Measurements from ENCODE around the gene ARID1A. TPM values are rescaled to one million over a fixed set of nuclear protein-coding genes. Genes with fewer than 3 reads are reported as not detected.

Gene ARID1A
- polyA plus RNA-seq, 3 donors = 6.6 to 84.4 (median 9.5) TPM

DNA sequence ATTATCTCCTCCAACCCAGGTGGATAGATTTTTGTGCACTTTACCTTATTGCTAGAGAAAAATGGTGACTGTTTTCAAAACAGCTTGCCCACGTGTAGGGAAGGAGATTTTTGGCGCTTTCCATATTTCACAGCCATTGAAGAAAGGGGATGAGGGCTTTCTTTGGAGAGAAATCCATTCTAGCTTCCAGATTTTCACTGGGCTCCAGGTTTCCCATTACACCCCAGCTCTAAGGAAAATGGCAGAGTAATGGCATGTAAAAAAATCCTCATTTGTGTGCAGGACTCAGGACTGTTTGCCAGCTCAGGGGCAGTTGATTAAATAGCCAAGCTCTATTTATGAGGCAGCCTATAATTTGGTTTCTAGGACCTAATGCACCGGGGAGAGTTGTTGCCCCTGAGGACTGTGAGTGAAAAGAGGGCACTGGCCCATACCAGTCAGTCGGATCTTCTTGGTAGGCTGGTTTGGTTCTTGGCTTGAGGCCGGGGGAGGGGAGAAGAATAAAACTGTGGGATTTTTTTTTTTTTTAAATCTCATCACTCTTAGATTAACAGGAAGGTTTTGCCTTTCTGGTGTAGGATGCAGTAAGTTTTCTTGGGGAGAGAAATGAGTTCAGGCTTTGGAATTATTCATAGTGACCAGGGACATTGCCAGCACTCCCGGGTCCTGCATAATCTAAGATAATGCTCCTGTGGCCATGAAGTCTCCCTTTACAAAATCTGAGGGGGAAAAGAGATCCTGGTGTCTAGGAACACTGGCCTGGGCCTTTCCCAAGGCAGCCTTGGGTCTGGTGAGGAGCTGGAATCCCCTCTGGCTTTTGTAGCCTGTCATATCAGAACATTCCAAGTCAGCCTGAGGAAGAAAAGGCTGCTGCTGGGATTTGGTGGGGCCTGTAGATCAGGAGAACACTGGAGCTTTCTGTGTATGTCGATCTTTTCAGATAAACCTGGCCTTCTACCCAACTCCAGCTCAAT, 1.9 kb upstream of the ARID1A start:
- Histone ChIP-seq H3K9me3 (replicated peaks in 1 of 2; ENCODE audit: control insufficient read depth in 1 of 2, insufficient read depth in 1 of 2, low read length in 2 of 2) (no peaks in the 10 kb centered on the region), H3K27me3 (ENCODE audit: control insufficient read depth in 2 of 2, insufficient read depth in 2 of 2, low read length in 2 of 2) (no peaks in the 10 kb centered on the region), H3K4me3 (replicated peaks in 1 of 3; ENCODE audit: low read depth in 2 of 3, low read length in 3 of 3) (peak overlapping the region; percentile 61 to 85 (median 75)), H3K79me2 (ENCODE audit: insufficient read depth, low read length) (peaks cover 48% of the 10 kb centered on the region), H2AFZ (ENCODE audit: insufficient read depth, low read depth, low read length, poor library complexity, severe bottlenecking) (peak overlapping the region; percentile 83), H3K9ac (ENCODE audit: insufficient read depth, low read length, poor library complexity, severe bottlenecking) (peak overlapping the region; percentile 68), H4K20me1 (ENCODE audit: insufficient read depth, low read length) (peaks cover 13% of the 10 kb centered on the region), H3K27ac (ENCODE audit: low read depth in 1 of 2, low read length in 2 of 2) (peak overlapping the region; percentile 89 to 90), H3K36me3 (replicated peaks in 1 of 2; ENCODE audit: control insufficient read depth in 1 of 2, insufficient read depth in 2 of 2, low read length in 2 of 2) (no peaks in the 10 kb centered on the region), H3K4me2 (replicated peaks; ENCODE audit: extremely low read depth, low read length, poor library complexity, severe bottlenecking) (peak overlapping the region; percentile 95), H3K4me1 (ENCODE audit: control insufficient read depth in 1 of 2, insufficient read depth in 2 of 2, low read length in 2 of 2) (peaks cover 56 to 62% of the 10 kb centered on the region in 2 donors)
- no peak for TF ChIP-seq CTCF (IDR thresholded peaks at IDR 0.05)
- no peaks in the 10 kb centered on the region for H3K36me3 Mint-ChIP-seq
- H3K9me3 Mint-ChIP-seq = peaks cover 0 to 2% (median 0%) of the 10 kb centered on the region in 7 donors
- H3K27ac Mint-ChIP-seq = peak overlapping the region; percentile 92 to 99 (median 98)
- H3K4me3 Mint-ChIP-seq = peak overlapping the region; percentile 92 to 97
- WGBS (ENCODE audit: insufficient coverage) = 71% methylated on average over 2 of the region's 7 CpGs
- no peaks in the 10 kb centered on the region for H3K27me3 Mint-ChIP-seq (ENCODE audit: low read depth in 3 of 3)
- no peak for DNase-seq
- H3K4me1 Mint-ChIP-seq = peaks cover 50% of the 10 kb centered on the region
- intact Hi-C loops (cut with micrococcal nuclease) = loop anchor here in 1 of 2 donors (2.0 to 5.0 kb wide), 2 partner anchors 92 to 93 kb away; partner anchors contain the start of gene PIGV

- Mint-ChIP-seq H3K4me3 (peak overlapping the region; percentile 82 to 90), H3K27ac (peak overlapping the region; percentile 56 to 98 (median 92)), H3K27me3 (ENCODE audit: low read depth in 3 of 3) (no peaks in the 10 kb centered on the region), H3K36me3 (peaks cover under 1 to 3% of the 10 kb centered on the region in 2 donors), H3K9me3 (peaks cover 0 to 2% (median 0%) of the 10 kb centered on the region in 7 donors), H3K4me1 (peaks cover 45% of the 10 kb centered on the region)
- Histone ChIP-seq H2AFZ (ENCODE audit: insufficient read depth, low read depth, low read length, poor library complexity, severe bottlenecking) (peak overlapping the region; percentile 83), H3K4me1 (ENCODE audit: control insufficient read depth in 1 of 2, insufficient read depth in 2 of 2, low read length in 2 of 2) (peaks cover 57 to 65% of the 10 kb centered on the region in 2 donors), H3K36me3 (replicated peaks in 1 of 2; ENCODE audit: control insufficient read depth in 1 of 2, insufficient read depth in 2 of 2, low read length in 2 of 2) (no peaks in the 10 kb centered on the region), H3K27ac (ENCODE audit: low read depth in 1 of 2, low read length in 2 of 2) (peak overlapping the region; percentile 62 to 90), H3K27me3 (ENCODE audit: control insufficient read depth in 2 of 2, insufficient read depth in 2 of 2, low read length in 2 of 2) (no peaks in the 10 kb centered on the region), H3K4me3 (replicated peaks in 1 of 3; ENCODE audit: low read depth in 2 of 3, low read length in 3 of 3) (peak overlapping the region; percentile 63 to 85 (median 85)), H3K4me2 (replicated peaks; ENCODE audit: extremely low read depth, low read length, poor library complexity, severe bottlenecking) (peak overlapping the region; percentile 95), H3K9me3 (replicated peaks in 1 of 2; ENCODE audit: control insufficient read depth in 1 of 2, insufficient read depth in 1 of 2, low read length in 2 of 2) (no peaks in the 10 kb centered on the region), H3K79me2 (ENCODE audit: insufficient read depth, low read length) (peaks cover 58% of the 10 kb centered on the region), H3K9ac (ENCODE audit: insufficient read depth, low read length, poor library complexity, severe bottlenecking) (peak overlapping the region; percentile 83), H4K20me1 (ENCODE audit: insufficient read depth, low read length) (peaks cover 22% of the 10 kb centered on the region)
- no peak for DNase-seq
- intact Hi-C loops (cut with micrococcal nuclease) = loop anchor here (5.0 kb wide), 3 partner anchors 48 to 93 kb away; partner anchors contain the start of gene PIGV (in 1 of the 2)
- 4% methylated on average over 13 of the region's 14 CpGs for WGBS (ENCODE audit: insufficient coverage)
- no peak for TF ChIP-seq CTCF (IDR thresholded peaks at IDR 0.05)
Observed at GRCh38 chr1:26694638-26695355, 1.0 kb upstream of the ARID1A start.
